GM04503 (cell line): ENCODE measurements around the gene C6orf52.
A peak's percentile ranks its signal among the peaks of the same experiment; 100 is the strongest.

Experiments
- DNase-seq: peaks from one replicate; pipeline ENCODE4 v3.0.0-alpha.2; 2012; ENCODE audit warnings: low read depth

The C6orf52 gene

DNA sequence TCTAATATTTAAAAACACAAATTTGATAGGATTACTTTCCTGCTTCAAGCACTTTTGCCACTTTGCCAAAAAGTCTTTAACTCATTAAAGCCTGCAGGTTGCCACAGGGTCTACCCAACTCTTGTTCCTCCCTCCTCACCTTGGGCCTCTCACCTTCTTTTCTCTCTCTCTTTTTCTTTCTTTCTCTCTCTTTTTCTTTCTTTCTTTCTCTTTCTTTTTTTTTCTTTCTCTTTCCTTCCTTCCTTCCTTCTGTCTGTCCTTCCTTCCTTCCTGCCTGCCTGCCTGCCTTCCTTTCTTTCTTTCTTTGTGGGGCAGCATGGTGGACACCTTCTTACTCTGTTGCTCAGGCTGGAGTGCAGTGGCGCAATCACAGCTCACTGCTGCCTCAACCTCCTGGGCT lies 50.2 kb downstream of the C6orf52 start:
- DNase-seq: no peak

DNA sequence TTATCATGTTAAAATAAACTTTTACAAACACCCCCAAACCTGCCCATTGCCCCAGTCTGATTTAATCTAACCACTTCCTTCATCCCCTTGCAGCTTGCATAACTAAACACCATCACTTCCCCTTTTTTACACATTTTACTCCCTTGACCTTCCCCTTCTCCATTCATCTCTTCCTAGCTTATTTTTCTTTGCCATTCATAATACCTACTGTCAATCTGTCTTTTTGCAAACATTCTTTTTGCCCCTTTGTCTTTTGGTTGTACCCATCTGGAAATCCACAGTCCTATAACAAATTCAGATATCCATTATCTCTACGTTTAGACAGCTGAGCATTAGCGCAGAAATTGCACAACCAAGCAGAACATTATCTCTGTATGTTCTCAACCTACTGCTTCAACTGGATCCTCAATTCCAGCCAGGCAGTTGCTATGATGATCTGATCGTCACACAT lies 51.2 kb downstream of the C6orf52 start:
- DNase-seq: no peak

DNA sequence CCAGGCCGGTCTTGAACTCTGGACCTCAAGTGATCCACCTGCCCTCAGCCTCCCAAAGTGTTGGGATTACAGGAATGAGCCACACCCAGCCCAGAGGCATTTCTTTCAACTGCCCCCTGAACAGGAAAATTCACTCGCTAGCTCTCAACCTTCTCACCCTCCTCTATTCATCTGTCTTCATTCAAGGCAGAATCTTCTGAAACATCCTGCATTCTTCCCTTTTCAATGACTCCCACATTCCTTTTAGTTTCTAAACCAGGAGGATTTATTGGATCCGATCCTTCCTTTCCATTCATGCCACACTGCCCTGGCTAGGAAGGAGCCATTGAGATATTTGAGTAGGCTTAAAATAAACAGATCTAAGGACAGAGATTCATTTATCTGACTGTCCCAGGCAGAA lies 52.9 kb downstream of the C6orf52 start:
- DNase-seq: no peak

DNA sequence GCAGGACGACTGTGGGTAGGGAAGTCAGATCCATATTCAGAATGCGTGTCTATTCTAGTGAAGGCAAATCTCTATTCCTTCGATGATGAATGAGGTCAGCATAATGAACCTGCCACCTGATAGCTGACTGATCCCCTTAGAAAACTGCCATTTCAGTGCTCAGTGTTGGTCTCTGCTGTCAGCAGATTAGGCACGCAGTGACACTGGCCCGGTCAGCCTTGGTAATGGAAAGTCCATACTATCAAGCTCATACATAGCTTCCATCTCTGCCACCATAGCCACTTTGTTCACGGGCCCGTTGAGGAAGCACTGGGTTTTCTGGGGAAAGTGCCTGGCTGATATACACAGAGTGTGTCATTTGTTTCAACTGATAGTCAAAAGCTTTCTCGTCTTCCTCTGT lies 54.0 kb downstream of the C6orf52 start:
- DNase-seq: no peak

DNA sequence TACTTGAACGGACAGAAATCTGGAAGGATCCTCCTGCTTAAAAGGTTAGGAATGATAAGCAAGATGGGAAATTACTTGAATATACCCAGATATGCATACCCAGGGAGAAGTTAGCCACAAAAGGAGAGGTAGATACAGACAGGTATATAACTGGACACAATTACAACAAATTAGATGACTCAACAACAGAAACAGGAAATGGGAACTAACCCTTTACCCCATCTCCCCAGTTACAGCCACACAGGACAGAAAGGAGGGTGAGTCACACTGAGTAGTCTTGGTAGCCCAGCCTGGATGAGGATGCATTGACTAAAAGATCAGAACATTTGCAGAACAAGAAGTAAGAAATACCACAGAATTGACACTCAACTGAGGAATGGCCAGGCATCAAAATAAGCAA lies 61.2 kb downstream of the C6orf52 start:
- peak; percentile 16 for DNase-seq

DNA sequence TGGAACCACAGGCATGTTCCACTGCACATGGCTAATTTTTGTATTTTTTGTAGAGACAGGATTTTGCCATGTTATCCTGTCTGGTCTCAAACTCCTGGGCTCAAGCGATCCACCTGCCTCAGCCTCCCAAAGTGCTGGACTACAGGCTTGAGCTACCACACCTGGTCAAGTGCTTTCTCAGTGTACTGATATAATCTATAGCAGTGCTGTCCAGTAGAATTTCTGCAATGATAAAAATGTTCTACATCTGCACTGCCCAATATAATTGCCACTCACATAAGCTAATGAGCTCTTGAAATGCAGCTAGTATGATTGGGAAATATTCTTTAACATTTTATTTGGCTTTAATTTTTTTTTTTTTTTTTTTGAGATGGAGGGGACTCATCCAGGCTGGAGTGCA lies 64.2 kb downstream of the C6orf52 start:
- no peak for DNase-seq

DNA sequence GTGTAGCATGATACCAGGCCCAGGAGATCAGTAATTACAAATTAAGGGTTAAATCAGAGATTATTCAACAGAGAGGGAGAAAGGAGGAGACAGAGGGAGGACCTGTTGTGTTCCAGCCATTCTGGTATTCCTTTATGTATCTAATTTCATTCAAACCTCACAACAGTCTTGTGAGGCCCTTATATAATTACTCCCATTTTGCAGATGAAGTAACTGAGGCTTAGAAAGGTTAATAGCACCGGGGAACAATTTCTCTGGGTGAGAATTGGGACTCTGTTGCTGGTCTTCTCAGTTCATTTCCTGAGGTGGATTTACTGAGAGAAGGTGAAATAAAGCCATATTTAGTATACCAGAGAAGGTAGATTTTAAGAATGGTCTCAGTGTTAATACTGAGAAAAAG lies 66.6 kb downstream of the C6orf52 start:
- no peak for DNase-seq

DNA sequence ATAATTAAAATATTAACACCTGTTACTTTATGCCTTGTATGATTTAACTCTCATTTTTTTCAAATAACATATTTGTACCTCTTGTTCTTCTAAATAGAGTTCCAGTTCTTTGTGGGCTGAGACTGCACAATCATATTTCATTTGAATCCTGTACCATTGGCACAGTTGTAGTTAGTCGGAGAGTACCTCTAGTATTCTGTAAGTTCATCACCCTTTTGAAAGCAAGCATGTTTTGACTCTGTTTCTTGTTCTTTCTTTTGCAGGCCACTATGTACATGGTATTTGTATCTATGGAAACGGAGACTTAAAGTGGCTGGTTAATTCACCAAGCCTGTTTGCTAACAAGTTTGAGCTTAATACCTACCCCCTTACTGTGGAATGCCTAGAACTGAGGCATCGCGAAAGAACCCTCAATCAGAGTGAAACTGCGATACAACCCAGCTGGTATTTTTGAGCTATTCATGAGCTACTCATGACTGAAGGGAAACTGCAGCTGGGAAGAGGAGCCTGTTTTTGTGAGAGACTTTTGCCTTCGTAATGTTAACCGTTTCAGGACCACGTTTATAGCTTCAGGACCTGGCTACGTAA lies 68.2 kb downstream of the C6orf52 start:
- DNase-seq: no peak

DNA sequence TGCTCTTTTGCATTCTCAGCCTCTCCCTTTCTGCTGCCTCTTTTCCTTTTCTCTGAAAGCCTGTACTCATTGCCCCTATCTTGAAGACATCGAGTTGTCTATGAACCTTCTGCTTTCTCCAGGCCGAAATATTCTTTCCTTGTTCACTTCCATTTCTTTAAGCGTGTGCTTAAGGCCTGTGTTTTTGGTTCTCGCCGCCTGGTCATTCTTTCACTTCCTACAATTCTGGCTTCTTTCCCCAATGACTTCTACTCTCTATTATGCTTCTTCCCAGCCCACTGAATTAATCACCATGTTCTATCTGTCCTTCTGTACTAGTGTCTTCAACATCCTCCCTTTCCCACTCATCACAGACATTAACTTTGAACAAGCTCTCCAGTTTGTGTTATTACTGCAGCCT lies 69.6 kb downstream of the C6orf52 start:
- DNase-seq: no peak

DNA sequence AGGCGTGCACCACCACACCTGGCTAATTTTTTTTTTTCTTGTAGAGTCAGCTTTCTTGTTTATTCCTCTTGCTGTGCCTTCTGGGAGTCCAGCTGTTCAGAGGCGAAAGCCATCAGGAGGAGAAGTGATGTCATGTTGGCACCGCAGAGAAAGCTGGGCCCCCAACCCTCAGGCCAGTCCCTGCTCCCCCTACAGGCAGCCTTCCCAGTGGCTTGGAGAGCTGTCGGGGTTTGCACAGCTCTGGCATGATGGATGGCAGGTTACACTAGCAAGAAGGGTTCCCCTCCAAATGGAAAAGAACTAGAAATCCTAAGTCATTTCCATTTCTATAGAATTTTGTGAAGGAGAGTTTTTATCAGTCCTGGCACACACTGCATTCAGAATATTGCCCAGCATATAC lies 72.6 kb downstream of the C6orf52 start:
- no peak for DNase-seq
